ENCODE data around the gene TXNDC5. TPM values are rescaled to one million over a fixed set of nuclear protein-coding genes. Genes with fewer than 3 reads are reported as not detected.

Gene TXNDC5
- total RNA-seq, 1 donor: 333 TPM

DNA sequence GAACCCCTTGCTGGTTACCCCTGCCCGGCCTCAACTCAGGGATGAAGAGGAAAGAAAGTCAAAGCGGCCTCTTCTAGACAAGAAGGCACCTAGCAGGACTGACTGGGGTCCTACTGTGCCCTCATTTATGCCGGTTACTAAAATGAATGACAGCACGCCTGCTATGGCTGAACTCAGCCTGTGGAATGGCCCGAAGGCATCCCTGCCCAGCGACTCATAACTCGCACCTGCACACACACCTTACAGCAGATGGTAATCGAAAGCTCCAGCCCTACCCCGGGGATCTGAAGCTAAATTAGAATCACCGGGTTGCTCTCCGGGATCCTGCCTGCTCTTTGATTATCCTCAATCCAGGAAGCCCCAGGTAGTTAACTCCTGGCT, 747 bp upstream of the TXNDC5 start:
- DNase-seq (ENCODE audit: low read depth): no peak
- peak overlapping the region; percentile 69 for H3K4me3 ChIP-seq (ENCODE audit: low read depth, low read length)
- TF ChIP-seq, protein P1, sequence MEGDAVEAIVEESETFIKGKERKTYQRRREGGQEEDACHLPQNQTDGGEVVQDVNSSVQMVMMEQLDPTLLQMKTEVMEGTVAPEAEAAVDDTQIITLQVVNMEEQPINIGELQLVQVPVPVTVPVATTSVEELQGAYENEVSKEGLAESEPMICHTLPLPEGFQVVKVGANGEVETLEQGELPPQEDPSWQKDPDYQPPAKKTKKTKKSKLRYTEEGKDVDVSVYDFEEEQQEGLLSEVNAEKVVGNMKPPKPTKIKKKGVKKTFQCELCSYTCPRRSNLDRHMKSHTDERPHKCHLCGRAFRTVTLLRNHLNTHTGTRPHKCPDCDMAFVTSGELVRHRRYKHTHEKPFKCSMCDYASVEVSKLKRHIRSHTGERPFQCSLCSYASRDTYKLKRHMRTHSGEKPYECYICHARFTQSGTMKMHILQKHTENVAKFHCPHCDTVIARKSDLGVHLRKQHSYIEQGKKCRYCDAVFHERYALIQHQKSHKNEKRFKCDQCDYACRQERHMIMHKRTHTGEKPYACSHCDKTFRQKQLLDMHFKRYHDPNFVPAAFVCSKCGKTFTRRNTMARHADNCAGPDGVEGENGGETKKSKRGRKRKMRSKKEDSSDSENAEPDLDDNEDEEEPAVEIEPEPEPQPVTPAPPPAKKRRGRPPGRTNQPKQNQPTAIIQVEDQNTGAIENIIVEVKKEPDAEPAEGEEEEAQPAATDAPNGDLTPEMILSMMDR (IDR thresholded peaks at IDR 0.05; ENCODE audit: insufficient read depth, low read length): no peak

DNA sequence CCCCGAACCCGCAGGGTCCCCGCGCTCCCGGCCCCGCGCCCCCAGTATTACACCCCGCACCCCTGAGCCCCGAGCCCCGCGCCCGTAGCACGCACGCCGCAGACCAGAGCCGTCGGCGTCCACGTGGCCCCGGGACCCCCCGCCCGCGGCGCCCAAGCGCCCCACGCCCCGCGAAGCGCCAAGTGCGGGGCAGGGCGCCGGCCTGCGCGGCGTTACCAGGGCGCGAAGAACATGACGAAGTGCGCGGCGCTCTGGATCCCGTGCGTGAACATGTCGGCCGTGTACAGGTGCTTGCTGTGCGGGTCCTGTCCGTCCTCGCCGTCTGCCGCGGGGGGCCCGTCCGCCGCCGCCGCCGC, 312 bp downstream of the TXNDC5 start:
- TF ChIP-seq, protein P1 (IDR thresholded peaks at IDR 0.05; ENCODE audit: insufficient read depth, low read length): no peak
- peak overlapping the region; percentile 85 for H3K4me3 ChIP-seq (ENCODE audit: low read depth, low read length)
- DNase-seq (ENCODE audit: low read depth): no peak

DNA sequence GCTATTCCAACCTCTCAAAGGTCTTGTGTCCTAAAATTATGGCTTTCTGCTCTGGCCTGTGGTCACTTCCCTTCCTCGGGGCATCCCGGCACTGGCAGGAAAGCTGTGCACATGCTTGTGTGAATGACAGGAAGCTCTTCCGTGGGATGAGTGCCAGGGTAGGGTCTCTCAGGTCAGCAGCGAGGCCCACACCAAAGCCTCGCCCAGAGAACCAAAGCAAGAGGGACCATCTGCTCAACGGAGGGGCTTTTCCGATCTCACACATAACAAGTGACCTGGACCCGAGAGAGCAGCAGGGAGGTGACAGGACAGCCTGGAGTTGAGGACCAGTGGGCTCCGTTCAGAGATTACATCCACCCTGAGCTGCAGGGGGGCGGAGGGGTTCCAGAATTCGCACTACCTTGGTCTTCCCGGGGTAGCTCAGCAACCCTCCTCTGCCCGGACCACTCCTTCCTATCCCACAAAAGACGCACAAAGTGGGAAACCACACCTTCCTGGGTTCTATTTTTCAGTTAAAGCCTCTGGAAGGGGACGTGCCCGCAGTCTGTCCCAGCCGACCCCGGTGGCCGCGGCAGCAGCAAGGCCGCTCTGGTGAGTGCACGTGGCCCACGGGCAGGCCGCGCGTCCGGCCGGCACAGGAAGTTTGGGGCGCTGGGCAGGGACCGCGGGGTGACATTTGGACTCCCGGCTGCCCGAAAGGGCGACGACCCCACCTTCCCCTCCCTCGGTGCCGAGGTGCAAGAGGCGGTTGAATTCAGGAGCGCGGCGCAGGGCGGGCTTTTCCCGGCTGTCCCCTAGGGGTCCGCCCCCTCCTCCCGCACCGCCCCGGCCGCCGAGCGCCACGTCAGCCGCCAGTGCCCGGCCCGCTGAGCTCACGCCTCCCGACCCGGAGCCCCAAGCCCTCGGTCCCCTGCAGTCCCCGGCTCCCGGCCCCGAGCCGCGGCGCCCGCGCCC, 988 bp downstream of the TXNDC5 start:
- H3K4me3 ChIP-seq (ENCODE audit: low read depth, low read length): peak overlapping the region; percentile 85
- DNase-seq (ENCODE audit: low read depth): peak; percentile 26
- TF ChIP-seq, protein P1 (IDR thresholded peaks at IDR 0.05; ENCODE audit: insufficient read depth, low read length): no peak

DNA sequence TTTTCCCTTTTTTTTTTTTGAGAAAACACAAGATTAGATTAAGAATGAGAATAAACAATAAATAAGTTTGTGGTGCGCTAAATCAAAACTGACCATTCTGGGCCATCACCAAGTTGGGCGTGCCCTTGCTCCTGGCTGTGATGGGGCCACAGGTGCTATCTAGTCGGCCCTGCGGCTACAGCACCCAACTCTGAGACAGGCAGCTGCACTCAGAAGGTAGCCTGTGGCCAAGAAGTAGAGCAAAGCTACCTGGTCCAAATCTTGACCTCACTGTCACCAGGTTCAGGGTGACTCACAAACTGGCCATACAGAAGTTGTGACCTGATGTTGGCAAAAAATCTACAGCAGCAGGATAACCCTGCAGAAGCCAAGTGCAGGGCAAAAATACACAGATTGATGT, 3.4 kb downstream of the TXNDC5 start:
- TF ChIP-seq, protein P1 (IDR thresholded peaks at IDR 0.05; ENCODE audit: insufficient read depth, low read length): no peak
- H3K4me3 ChIP-seq (ENCODE audit: low read depth, low read length): no peak overlapping the region
- DNase-seq (ENCODE audit: low read depth): no peak

DNA sequence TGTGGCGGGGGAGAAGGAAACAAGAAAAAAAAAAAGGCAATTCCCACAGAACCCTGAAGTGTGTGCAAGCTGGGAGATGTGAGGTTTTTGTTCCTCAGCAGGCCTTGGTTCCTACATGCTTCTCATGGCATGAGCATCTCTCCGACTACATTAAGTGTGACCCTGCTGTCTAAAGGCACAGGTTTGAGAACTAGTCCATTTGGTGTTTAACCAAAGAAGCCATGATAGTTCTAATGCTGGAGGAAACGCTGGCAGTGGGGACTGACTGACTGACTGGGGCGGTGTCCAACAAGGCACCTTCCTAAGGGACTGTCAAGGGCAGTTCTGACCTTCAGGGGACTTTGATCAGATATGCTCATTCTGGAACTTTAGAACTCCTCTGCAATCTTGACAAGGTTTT, 3.8 kb downstream of the TXNDC5 start:
- DNase-seq (ENCODE audit: low read depth): no peak
- H3K4me3 ChIP-seq (ENCODE audit: low read depth, low read length): no peak overlapping the region
- TF ChIP-seq, protein P1 (IDR thresholded peaks at IDR 0.05; ENCODE audit: insufficient read depth, low read length): no peak

DNA sequence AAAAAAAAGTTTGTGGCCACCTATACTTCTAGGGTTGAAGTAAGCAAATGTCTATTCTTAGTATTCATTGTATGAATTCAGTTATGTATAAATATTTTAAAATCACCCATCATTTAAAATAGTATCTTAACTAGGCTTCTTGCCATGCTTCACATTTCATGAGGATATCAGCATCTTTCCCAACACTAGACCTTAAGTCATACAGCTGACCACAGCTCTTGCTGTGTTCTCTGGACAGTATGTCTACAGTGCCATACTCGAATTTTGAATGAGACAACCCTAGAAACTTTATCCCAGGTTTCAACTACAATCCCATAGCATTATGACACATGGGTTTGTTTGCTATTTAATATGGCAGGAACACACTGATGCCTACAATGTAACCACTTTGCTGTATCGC, 5.2 kb downstream of the TXNDC5 start:
- TF ChIP-seq, protein P1 (IDR thresholded peaks at IDR 0.05; ENCODE audit: insufficient read depth, low read length): no peak
- H3K4me3 ChIP-seq (ENCODE audit: low read depth, low read length): no peak overlapping the region
- peak; percentile 57 for DNase-seq (ENCODE audit: low read depth)

Data from fibroblast of the aortic adventitia (primary cell).